Measurements from ENCODE around the gene CD226. TPM values are rescaled to one million over a fixed set of nuclear protein-coding genes. Genes with fewer than 3 reads are reported as not detected.

Gene CD226
- total RNA-seq, 2 donors from 2014 or later = 1.0 to 1.1 TPM

DNA sequence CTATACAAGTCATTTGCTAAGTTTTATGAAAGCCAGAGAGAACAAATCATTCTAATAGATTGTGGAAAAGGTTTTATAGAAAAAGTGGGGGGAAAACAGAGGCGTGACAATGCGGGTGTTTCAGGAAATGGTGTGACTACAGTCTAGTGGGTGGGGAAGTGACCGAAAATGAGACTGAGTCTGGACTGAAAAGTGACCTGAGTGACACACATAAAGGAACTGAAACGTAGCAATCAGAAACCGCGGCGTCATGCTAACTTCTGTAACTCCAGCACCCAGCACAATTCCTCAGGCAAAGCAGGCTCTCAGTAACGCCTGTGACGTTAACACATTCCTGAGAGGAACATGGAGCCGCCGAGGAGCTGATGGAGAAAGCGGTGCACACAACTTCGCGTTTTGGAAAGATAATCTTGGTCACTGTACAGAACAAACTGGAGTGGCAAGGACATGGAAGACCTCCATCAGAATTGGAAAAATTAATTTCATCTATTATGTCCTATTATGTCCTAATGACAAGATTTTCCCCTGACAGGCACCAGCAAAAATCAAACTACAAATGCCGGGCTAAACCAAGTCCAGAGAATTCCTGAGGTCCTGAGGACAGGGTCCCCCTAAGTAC lies 1.4 kb upstream of the CD226 start:
- Histone ChIP-seq H3K9me3 (no peaks in the 10 kb centered on the region), H3K4me1 (no peaks in the 10 kb centered on the region), H3K27ac (no peak overlapping the region), H3K4me3 (no peak overlapping the region), H3K36me3 (no peaks in the 10 kb centered on the region), H3K27me3 (no peaks in the 10 kb centered on the region), H3K9ac (ENCODE audit: low read depth in 2 of 2, low read length in 2 of 2) (no peak overlapping the region)
- intact Hi-C loops (cut with DNase I) = no loop called here
- TF ChIP-seq, protein P1, sequence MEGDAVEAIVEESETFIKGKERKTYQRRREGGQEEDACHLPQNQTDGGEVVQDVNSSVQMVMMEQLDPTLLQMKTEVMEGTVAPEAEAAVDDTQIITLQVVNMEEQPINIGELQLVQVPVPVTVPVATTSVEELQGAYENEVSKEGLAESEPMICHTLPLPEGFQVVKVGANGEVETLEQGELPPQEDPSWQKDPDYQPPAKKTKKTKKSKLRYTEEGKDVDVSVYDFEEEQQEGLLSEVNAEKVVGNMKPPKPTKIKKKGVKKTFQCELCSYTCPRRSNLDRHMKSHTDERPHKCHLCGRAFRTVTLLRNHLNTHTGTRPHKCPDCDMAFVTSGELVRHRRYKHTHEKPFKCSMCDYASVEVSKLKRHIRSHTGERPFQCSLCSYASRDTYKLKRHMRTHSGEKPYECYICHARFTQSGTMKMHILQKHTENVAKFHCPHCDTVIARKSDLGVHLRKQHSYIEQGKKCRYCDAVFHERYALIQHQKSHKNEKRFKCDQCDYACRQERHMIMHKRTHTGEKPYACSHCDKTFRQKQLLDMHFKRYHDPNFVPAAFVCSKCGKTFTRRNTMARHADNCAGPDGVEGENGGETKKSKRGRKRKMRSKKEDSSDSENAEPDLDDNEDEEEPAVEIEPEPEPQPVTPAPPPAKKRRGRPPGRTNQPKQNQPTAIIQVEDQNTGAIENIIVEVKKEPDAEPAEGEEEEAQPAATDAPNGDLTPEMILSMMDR (IDR thresholded peaks at IDR 0.05) = no peak
- peak; percentile 32 for DNase-seq

DNA sequence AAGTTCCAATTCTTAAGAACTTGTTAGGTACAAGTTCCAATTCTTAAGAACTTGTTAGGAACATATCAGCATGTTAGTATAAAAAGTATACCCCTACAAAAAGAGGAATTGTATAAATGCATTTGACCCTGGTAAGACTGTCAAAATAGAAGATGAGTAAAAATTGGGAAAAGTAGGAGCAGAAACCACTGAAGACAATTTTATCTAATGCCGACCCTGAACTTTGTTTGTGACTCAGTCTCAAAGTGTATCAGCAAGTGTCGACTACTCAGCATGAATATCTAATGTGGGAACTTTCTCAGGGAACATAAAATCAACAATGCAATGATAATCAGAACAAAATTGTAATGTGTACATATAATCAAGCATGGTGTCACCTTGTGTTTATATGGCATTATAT lies 583 bp upstream of the CD226 start:
- TF ChIP-seq, protein P1 (IDR thresholded peaks at IDR 0.05) = no peak
- Histone ChIP-seq H3K36me3 (no peaks in the 10 kb centered on the region), H3K9ac (ENCODE audit: low read depth in 2 of 2, low read length in 2 of 2) (no peak overlapping the region), H3K27me3 (no peaks in the 10 kb centered on the region), H3K4me3 (no peak overlapping the region), H3K27ac (no peak overlapping the region), H3K9me3 (no peaks in the 10 kb centered on the region), H3K4me1 (no peaks in the 10 kb centered on the region)
- no peak for DNase-seq
- intact Hi-C loops (cut with DNase I) = no loop called here

DNA sequence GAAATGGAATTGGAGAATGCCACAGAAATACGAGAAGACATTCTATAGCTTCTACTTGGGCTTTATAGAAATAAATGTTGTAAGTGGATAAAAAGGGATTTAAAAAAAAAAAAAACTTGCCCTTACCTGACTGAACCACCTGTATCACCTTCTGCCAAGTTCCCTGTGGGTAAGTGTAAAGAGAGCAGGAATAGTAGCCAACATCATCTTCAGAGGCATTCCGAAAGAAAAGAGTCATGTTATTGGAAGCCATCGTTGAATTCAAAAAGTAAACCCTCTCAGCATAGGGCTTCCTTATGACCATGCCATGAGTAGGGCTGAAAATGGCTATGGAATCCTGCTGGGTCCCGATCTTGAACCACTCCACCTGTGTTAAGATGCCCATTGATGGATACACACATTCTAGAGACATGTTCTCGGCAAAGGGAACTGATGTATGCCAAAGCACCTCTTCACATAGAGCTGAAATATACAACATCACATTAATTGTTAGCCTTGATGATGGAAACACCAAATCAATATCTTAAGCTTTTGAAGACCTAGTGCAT lies 991 bp downstream of the CD226 start:
- no peak overlapping the region for H3K27ac ChIP-seq
- H3K27me3 ChIP-seq = no peaks in the 10 kb centered on the region
- TF ChIP-seq, protein P1 (IDR thresholded peaks at IDR 0.05) = no peak
- H3K9ac ChIP-seq (ENCODE audit: low read depth in 2 of 2, low read length in 2 of 2) = no peak overlapping the region
- H3K4me3 ChIP-seq = no peak overlapping the region
- intact Hi-C loops (cut with DNase I) = no loop called here
- no peaks in the 10 kb centered on the region for H3K4me1 ChIP-seq
- DNase-seq = no peak
- H3K9me3 ChIP-seq = no peaks in the 10 kb centered on the region
- H3K36me3 ChIP-seq = no peaks in the 10 kb centered on the region

DNA sequence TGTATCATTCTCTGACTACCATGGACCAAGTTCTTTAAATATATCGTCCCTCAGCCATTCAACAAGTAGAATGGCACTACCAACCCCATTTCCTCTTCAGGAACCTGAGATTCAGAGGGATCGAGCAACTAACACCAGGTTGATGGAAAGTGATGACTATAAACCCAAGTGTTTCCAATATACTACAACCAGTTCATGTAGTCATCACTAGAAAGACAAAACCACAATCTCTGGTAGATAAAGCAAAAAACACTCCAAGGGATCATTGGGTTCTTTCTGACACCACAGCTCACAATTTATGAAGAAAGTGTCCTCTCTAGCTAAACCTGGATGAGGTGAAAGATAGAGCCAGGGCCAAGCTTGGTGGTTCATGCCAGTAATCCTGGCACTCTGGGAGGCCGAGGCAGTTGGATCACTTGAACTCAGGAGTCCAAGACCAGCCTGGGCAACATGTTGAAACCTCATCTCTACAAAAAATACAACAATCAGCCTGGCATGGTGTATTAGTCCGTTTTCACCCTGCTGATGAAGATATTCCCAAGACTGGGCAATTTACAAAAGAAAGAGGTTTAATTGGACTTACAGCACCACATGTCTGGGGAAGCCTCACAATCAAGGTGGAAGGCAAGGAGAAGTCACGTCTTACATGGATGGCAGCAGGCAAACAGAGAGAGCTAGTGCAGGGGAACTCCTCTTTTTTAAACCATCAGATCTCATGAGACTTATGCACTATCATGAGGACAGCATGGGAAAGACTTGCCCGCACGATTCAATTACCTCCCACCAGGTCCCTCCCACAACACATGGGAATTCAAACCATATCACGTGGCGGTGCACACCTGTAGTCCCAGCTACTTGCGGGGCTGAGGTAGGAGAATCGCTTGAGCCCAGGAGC lies 2.2 kb downstream of the CD226 start:
- Histone ChIP-seq H3K27me3 (no peaks in the 10 kb centered on the region), H3K36me3 (no peaks in the 10 kb centered on the region), H3K4me3 (no peak overlapping the region), H3K27ac (no peak overlapping the region), H3K9ac (ENCODE audit: low read depth in 2 of 2, low read length in 2 of 2) (no peak overlapping the region), H3K4me1 (no peaks in the 10 kb centered on the region), H3K9me3 (no peaks in the 10 kb centered on the region)
- TF ChIP-seq, protein P1 (IDR thresholded peaks at IDR 0.05) = no peak
- intact Hi-C loops (cut with DNase I) = no loop called here
- no peak for DNase-seq

DNA sequence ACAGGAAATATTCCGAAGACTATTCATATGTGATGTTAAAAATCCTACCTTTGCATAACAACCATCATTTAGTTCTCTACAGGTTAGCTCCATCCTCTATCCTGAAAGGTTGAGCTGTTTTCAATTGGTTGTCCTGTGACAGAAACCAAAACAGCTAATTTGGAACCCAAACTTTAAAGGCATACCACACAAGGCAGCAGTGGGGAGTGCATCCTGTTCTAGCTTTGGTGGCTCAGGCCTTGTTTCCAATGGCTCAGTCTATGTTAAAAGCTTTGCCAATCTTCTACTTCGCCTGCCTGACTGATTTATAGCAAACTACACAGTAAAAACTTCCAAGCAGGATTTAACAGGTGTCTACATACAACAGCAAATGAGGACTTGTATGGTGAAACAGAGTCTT lies 3.2 kb downstream of the CD226 start:
- Histone ChIP-seq H3K4me3 (no peak overlapping the region), H3K27me3 (no peaks in the 10 kb centered on the region), H3K9ac (ENCODE audit: low read depth in 2 of 2, low read length in 2 of 2) (no peak overlapping the region), H3K9me3 (no peaks in the 10 kb centered on the region), H3K36me3 (no peaks in the 10 kb centered on the region), H3K4me1 (no peaks in the 10 kb centered on the region), H3K27ac (no peak overlapping the region)
- TF ChIP-seq, protein P1 (IDR thresholded peaks at IDR 0.05) = no peak
- no peak for DNase-seq
- intact Hi-C loops (cut with DNase I) = no loop called here
